Measurements from ENCODE around the gene NDUFV1.

NDUFV1 gene

GRCh38 chr11:67583247-67584204, 23.2 kb upstream of the NDUFV1 start, which contains the start of gene GSTP1:
Gene GSTP1, plus strand, starts transcription at chr11:67583812. Its CDS starts 32 bp downstream, at chr11:67583844.
- H3K27ac ChIP-seq (ENCODE audit: low read length), result peak within 1 kb of the TSS; percentile 63
- peaks cover 24% of the 10 kb centered on the region for H3K79me2 ChIP-seq (ENCODE audit: low read length)
- no peaks in the 10 kb centered on the region for H3K9me2 ChIP-seq (replicated peaks; ENCODE audit: insufficient read depth, low read length)
- peaks cover 50% of the 10 kb centered on the region for H3K4me1 ChIP-seq (ENCODE audit: low read length)
- H4K20me1 ChIP-seq (ENCODE audit: insufficient read depth, low read length), result peaks cover 3% of the 10 kb centered on the region; the same call in 1 of the 2 replicates
- DNase-seq, result peak; percentile 91
- peak within 1 kb of the TSS; percentile 95 for H3K4me2 ChIP-seq (ENCODE audit: low read depth, low read length)
- TF ChIP-seq, protein P1, sequence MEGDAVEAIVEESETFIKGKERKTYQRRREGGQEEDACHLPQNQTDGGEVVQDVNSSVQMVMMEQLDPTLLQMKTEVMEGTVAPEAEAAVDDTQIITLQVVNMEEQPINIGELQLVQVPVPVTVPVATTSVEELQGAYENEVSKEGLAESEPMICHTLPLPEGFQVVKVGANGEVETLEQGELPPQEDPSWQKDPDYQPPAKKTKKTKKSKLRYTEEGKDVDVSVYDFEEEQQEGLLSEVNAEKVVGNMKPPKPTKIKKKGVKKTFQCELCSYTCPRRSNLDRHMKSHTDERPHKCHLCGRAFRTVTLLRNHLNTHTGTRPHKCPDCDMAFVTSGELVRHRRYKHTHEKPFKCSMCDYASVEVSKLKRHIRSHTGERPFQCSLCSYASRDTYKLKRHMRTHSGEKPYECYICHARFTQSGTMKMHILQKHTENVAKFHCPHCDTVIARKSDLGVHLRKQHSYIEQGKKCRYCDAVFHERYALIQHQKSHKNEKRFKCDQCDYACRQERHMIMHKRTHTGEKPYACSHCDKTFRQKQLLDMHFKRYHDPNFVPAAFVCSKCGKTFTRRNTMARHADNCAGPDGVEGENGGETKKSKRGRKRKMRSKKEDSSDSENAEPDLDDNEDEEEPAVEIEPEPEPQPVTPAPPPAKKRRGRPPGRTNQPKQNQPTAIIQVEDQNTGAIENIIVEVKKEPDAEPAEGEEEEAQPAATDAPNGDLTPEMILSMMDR (IDR thresholded peaks at IDR 0.05; ENCODE audit: low read length), result peak; percentile 56
- TF ChIP-seq EZH2phosphoT487 (IDR thresholded peaks at IDR 0.05; ENCODE audit: low read length), result no peak
- no peak for TF ChIP-seq EZH2 (optimal IDR thresholded peaks at IDR 0.05; ENCODE audit: low read depth, low read length)
- H3K4me3 ChIP-seq (ENCODE audit: low read length), result peak within 1 kb of the TSS; percentile 73
- H3K9me3 ChIP-seq (replicated peaks; ENCODE audit: insufficient read depth, low read length), result no peaks in the 10 kb centered on the region
- H3K27me3 ChIP-seq (replicated peaks; ENCODE audit: insufficient read depth, low read length), result peaks cover 9% of the 10 kb centered on the region; the same call in 1 of the 2 replicates
- peak within 1 kb of the TSS; percentile 69 for H2AFZ ChIP-seq (ENCODE audit: low read length)
- peaks cover 44% of the 10 kb centered on the region for H3F3A ChIP-seq (ENCODE audit: insufficient read depth, low read length)
- H3K9ac ChIP-seq (ENCODE audit: low read length), result peak within 1 kb of the TSS; percentile 78
- H3K36me3 ChIP-seq (replicated peaks; ENCODE audit: insufficient read depth, low read length), result peaks cover 8% of the 10 kb centered on the region; the same call in 1 of the 2 replicates

DNA sequence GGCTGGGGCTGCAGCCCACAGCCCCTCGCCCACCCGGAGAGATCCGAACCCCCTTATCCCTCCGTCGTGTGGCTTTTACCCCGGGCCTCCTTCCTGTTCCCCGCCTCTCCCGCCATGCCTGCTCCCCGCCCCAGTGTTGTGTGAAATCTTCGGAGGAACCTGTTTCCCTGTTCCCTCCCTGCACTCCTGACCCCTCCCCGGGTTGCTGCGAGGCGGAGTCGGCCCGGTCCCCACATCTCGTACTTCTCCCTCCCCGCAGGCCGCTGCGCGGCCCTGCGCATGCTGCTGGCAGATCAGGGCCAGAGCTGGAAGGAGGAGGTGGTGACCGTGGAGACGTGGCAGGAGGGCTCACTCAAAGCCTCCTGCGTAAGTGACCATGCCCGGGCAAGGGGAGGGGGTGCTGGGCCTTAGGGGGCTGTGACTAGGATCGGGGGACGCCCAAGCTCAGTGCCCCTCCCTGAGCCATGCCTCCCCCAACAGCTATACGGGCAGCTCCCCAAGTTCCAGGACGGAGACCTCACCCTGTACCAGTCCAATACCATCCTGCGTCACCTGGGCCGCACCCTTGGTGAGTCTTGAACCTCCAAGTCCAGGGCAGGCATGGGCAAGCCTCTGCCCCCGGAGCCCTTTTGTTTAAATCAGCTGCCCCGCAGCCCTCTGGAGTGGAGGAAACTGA, 22.4 kb upstream of the NDUFV1 start:
- no peaks in the 10 kb centered on the region for H3K9me2 ChIP-seq (replicated peaks; ENCODE audit: insufficient read depth, low read length)
- H3K27me3 ChIP-seq (replicated peaks; ENCODE audit: insufficient read depth, low read length), result 0 out of 2 replicates have a peak, but pooled peaks cover 9% of the 10 kb centered on the region
- peaks cover 3% of the 10 kb centered on the region; the same call in 1 of the 2 replicates for H4K20me1 ChIP-seq (ENCODE audit: insufficient read depth, low read length)
- peak overlapping the region; percentile 73 for H3K4me3 ChIP-seq (ENCODE audit: low read length)
- peaks cover 8% of the 10 kb centered on the region; the same call in 1 of the 2 replicates for H3K36me3 ChIP-seq (replicated peaks; ENCODE audit: insufficient read depth, low read length)
- H3K4me2 ChIP-seq (ENCODE audit: low read depth, low read length), result peak overlapping the region; percentile 95
- peak; percentile 39 for DNase-seq
- peak overlapping the region; percentile 50; the same call in 1 of the 2 replicates for H2AFZ ChIP-seq (ENCODE audit: low read length)
- H3K4me1 ChIP-seq (ENCODE audit: low read length), result peaks cover 48% of the 10 kb centered on the region
- peaks cover 44% of the 10 kb centered on the region for H3F3A ChIP-seq (ENCODE audit: insufficient read depth, low read length)
- H3K9me3 ChIP-seq (replicated peaks; ENCODE audit: insufficient read depth, low read length), result no peaks in the 10 kb centered on the region
- TF ChIP-seq EZH2phosphoT487 (IDR thresholded peaks at IDR 0.05; ENCODE audit: low read length), result no peak
- TF ChIP-seq, protein P1 (IDR thresholded peaks at IDR 0.05; ENCODE audit: low read length), result no peak
- peaks cover 24% of the 10 kb centered on the region for H3K79me2 ChIP-seq (ENCODE audit: low read length)
- H3K9ac ChIP-seq (ENCODE audit: low read length), result peak overlapping the region; percentile 78
- H3K27ac ChIP-seq (ENCODE audit: low read length), result peak overlapping the region; percentile 63

- no peak for TF ChIP-seq EZH2phosphoT487 (IDR thresholded peaks at IDR 0.05; ENCODE audit: low read length)
- no peak for TF ChIP-seq EZH2 (optimal IDR thresholded peaks at IDR 0.05; ENCODE audit: low read depth, low read length)
- TF ChIP-seq, protein P1 (IDR thresholded peaks at IDR 0.05; ENCODE audit: low read length), result no peak
- Histone ChIP-seq H4K20me1 (ENCODE audit: insufficient read depth, low read length) (peaks cover 3% of the 10 kb centered on the region; the same call in 1 of the 2 replicates), H3K4me2 (ENCODE audit: low read depth, low read length) (peak overlapping the region; percentile 95), H3K9me2 (replicated peaks; ENCODE audit: insufficient read depth, low read length) (no peaks in the 10 kb centered on the region), H3K9ac (ENCODE audit: low read length) (peak overlapping the region; percentile 78; the same call in 1 of the 2 replicates), H3K27me3 (replicated peaks; ENCODE audit: insufficient read depth, low read length) (0 out of 2 replicates have a peak, but pooled peaks cover 5% of the 10 kb centered on the region), H3K27ac (ENCODE audit: low read length) (peak overlapping the region; percentile 68; the same call in 1 of the 2 replicates), H3F3A (ENCODE audit: insufficient read depth, low read length) (peaks cover 44% of the 10 kb centered on the region), H3K4me1 (ENCODE audit: low read length) (peaks cover 43% of the 10 kb centered on the region), H2AFZ (ENCODE audit: low read length) (no peak overlapping the region), H3K9me3 (replicated peaks; ENCODE audit: insufficient read depth, low read length) (no peaks in the 10 kb centered on the region), H3K4me3 (ENCODE audit: low read length) (peak overlapping the region; percentile 73), H3K79me2 (ENCODE audit: low read length) (peaks cover 24% of the 10 kb centered on the region), H3K36me3 (replicated peaks; ENCODE audit: insufficient read depth, low read length) (peaks cover 8% of the 10 kb centered on the region; the same call in 1 of the 2 replicates)
- DNase-seq, result no peak
Measured at GRCh38 chr11:67584881-67585873, 21.6 kb upstream of the NDUFV1 start.

All from MM.1S (cell line).